ENCODE measurements around the gene SOX18.

DNA sequence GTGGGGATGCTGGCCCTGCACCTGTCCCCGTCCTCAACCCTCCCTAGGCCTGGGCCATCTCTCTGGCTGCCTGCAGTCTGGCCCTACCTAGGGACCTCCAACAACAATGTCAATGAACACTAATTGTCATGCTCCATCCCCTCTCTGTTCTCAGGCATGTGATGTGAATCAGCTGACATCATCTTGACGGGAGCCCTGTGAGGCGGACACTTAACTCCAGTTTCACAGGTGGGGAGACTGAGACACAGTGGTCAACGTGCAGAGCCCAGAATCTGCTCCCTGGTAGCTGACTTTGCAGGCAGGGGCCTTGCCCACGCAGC is 12.8 kb upstream of the SOX18 start:
- TF ChIP-seq POLR2AphosphoS5 (IDR thresholded peaks at IDR 0.05) = no peak
- TF ChIP-seq, protein P1, sequence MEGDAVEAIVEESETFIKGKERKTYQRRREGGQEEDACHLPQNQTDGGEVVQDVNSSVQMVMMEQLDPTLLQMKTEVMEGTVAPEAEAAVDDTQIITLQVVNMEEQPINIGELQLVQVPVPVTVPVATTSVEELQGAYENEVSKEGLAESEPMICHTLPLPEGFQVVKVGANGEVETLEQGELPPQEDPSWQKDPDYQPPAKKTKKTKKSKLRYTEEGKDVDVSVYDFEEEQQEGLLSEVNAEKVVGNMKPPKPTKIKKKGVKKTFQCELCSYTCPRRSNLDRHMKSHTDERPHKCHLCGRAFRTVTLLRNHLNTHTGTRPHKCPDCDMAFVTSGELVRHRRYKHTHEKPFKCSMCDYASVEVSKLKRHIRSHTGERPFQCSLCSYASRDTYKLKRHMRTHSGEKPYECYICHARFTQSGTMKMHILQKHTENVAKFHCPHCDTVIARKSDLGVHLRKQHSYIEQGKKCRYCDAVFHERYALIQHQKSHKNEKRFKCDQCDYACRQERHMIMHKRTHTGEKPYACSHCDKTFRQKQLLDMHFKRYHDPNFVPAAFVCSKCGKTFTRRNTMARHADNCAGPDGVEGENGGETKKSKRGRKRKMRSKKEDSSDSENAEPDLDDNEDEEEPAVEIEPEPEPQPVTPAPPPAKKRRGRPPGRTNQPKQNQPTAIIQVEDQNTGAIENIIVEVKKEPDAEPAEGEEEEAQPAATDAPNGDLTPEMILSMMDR (IDR thresholded peaks at IDR 0.05) = no peak
- no peak for TF ChIP-seq POLR2A (IDR thresholded peaks at IDR 0.05)
